Measurements from ENCODE around the gene MED20. TPM values are rescaled to one million over a fixed set of nuclear protein-coding genes. Genes with fewer than 3 reads are reported as not detected.
A peak's percentile ranks its signal among the peaks of the same experiment; 100 is the strongest.

The MED20 gene
- total and polyA plus RNA-seq, 2 of the 4 experiments (the other 2 are of a cell fraction) = 24.8 to 38.2 TPM

DNA sequence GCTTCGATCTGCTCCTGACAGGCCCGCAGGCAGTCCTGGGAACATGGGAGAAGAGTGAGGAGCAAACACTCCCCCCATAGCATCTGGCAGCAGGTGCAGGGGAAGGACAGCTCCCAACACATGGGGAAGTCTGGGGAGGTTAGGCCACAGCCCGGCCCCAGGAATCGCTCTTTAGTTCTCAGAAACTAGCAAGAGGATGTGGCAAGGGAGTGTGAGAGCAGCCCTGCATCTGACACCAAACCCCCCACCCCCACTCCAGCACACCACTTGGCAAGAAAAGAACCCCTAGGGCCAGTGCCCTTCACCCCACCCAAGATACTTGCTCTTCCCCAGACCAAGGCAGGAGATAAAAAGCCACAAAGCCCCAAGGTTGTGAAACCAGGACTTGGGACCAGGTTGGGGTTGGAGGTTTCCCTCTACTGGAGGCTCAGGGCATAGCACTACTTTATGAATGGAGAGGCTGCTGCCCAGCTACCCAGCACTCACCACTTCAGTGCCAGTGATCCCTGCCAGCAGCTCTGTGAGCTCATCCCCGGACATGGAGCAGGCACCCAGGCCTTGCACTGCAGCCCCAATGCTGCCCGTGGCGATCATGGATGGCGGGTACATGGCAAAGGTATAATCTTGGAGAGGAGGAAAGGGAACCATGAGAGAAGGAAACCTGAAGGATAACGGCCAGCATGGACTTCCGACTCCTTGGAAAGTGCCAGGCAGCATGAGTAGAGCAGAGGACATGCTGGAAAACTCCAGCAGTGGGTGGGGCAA is 15.3 kb upstream of the MED20 start:
- Histone ChIP-seq H4K5ac (ENCODE audit: low read depth, low read length) (no peak overlapping the region), H2BK120ac (ENCODE audit: low read depth, low read length) (no peak overlapping the region), H2BK15ac (ENCODE audit: low read depth, low read length) (no peak overlapping the region), H3K4me1 (ENCODE audit: control insufficient read depth, insufficient read depth, low read length) (peaks cover 26% of the 10 kb centered on the region), H2AFZ (replicated peaks; ENCODE audit: low read length, poor library complexity) (no peak overlapping the region), H3K36me3 (ENCODE audit: control insufficient read depth, insufficient read depth, low read length) (peaks cover 40% of the 10 kb centered on the region), H4K20me1 (ENCODE audit: insufficient read depth, low read length) (peaks cover 54% of the 10 kb centered on the region), H2BK5ac (ENCODE audit: low read depth, low read length, poor library complexity, severe bottlenecking) (no peak overlapping the region), H3K4me3 (ENCODE audit: insufficient read depth, low read depth, low read length) (no peak overlapping the region), H2AK9ac (replicated peaks; ENCODE audit: low read depth, low read length, poor library complexity) (peak overlapping the region; percentile 60), H3K9ac (ENCODE audit: low read depth, low read length) (no peak overlapping the region), H3K4ac (ENCODE audit: low read depth, low read length) (no peak overlapping the region), H3K27me3 (ENCODE audit: control insufficient read depth, insufficient read depth, low read length) (no peaks in the 10 kb centered on the region), H3K9me1 (ENCODE audit: insufficient read depth, low read length) (peaks cover 11% of the 10 kb centered on the region; the same call in 1 of the 2 replicates), H4K91ac (ENCODE audit: insufficient read depth, low read depth, low read length) (no peak overlapping the region), H3K18ac (ENCODE audit: low read depth, low read length) (no peak overlapping the region), H3K23ac (ENCODE audit: low read depth, low read length) (no peak overlapping the region), H2AK5ac (ENCODE audit: low read depth, low read length) (no peak overlapping the region; the same call in 1 of the 2 replicates), H3K56ac (ENCODE audit: extremely low read depth, insufficient read depth, low read length) (no peak overlapping the region), H3K14ac (replicated peaks; ENCODE audit: low read depth, low read length) (no peak overlapping the region), H3K4me2 (ENCODE audit: low read depth, low read length) (no peak overlapping the region), H4K8ac (ENCODE audit: low read depth in 2 of 2, low read length in 2 of 2) (no peak overlapping the region), H3K27ac (ENCODE audit: insufficient read depth, low read length) (peak overlapping the region; percentile 33; the same call in 1 of the 2 replicates), H2BK20ac (ENCODE audit: low read depth, low read length) (no peak overlapping the region), H3K79me1 (ENCODE audit: low read depth in 1 of 2, low read length in 2 of 2) (peaks cover 24 to 75% of the 10 kb centered on the region in 2 experiments), H3K9me3 (ENCODE audit: control insufficient read depth, insufficient read depth, low read length) (no peaks in the 10 kb centered on the region)
- peak; percentile 85 for DNase-seq
- no TSS peak for BruUV-seq (replicated peaks)
- intact Hi-C loops (cut with micrococcal nuclease) = loop anchor here (1.0 to 5.0 kb wide), 5 partner anchors 13 to 154 kb away; partner anchors contain the start of gene PRICKLE4
- CTCF ChIA-PET = interaction anchor here (0.9 to 1.0 kb wide), 3 partner anchors 9 to 110 kb away, joined by 3 read pairs; no protein-coding TSS in a partner anchor
- POLR2A ChIA-PET (ENCODE audit: unreplicated experiment) = no interaction called here
- in situ Hi-C loops (cut with MboI; ENCODE audit: low sequenced_read_pairs) = loop anchor here (5.0 to 10.0 kb wide), 2 partner anchors 106 to 151 kb away; partner anchors contain the start of genes PRICKLE4 and TOMM6
- dilution Hi-C loops (cut with HindIII; ENCODE audit: low sequenced_read_pairs, unreplicated experiment) = no loop called here
- WGBS, 2 experiments (ENCODE audit: extremely low coverage in 2 of 2, insufficient read length in 1 of 2) = no CpG with 5 or more reads among the region's 10 CpGs
- ATAC-seq (ENCODE audit: low read depth) = peak; percentile 70
- peak; percentile 94 for TF ChIP-seq CEBPB (IDR thresholded peaks at IDR 0.05; ENCODE audit: low read depth, low read length)
- no peak; the same call in 1 of the 2 replicates for TF ChIP-seq MAZ (IDR thresholded peaks at IDR 0.05; ENCODE audit: borderline replicate concordance, low read depth, low read length)
- TF ChIP-seq NFE2L2 (IDR thresholded peaks at IDR 0.05; ENCODE audit: low read depth, low read length) = no peak
- 0 out of 2 replicates have a peak, but pooled peaks have one; percentile 38 for TF ChIP-seq POLR2A (IDR thresholded peaks at IDR 0.05; ENCODE audit: low read depth, low read length)
- TF ChIP-seq FOS (IDR thresholded peaks at IDR 0.05; ENCODE audit: low read depth, low read length) = no peak
- no peak for TF ChIP-seq MXI1 (IDR thresholded peaks at IDR 0.05; ENCODE audit: borderline replicate concordance, low read depth, low read length)
- no peak for TF ChIP-seq ELK1 (IDR thresholded peaks at IDR 0.05; ENCODE audit: borderline replicate concordance, low read depth, low read length)
- no peak for TF ChIP-seq USF2 (IDR thresholded peaks at IDR 0.05; ENCODE audit: low read depth, low read length)
- TF ChIP-seq RCOR1 (IDR thresholded peaks at IDR 0.05; ENCODE audit: insufficient replicate concordance, low read length) = no peak
- TF ChIP-seq, protein P1, sequence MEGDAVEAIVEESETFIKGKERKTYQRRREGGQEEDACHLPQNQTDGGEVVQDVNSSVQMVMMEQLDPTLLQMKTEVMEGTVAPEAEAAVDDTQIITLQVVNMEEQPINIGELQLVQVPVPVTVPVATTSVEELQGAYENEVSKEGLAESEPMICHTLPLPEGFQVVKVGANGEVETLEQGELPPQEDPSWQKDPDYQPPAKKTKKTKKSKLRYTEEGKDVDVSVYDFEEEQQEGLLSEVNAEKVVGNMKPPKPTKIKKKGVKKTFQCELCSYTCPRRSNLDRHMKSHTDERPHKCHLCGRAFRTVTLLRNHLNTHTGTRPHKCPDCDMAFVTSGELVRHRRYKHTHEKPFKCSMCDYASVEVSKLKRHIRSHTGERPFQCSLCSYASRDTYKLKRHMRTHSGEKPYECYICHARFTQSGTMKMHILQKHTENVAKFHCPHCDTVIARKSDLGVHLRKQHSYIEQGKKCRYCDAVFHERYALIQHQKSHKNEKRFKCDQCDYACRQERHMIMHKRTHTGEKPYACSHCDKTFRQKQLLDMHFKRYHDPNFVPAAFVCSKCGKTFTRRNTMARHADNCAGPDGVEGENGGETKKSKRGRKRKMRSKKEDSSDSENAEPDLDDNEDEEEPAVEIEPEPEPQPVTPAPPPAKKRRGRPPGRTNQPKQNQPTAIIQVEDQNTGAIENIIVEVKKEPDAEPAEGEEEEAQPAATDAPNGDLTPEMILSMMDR (conservative IDR thresholded peaks at IDR 0.05; ENCODE audit: low read depth, low read length) = peak; percentile 92
- TF ChIP-seq CHD1 (IDR thresholded peaks at IDR 0.05; ENCODE audit: low read depth, low read length) = no peak
- TF ChIP-seq RAD21 (IDR thresholded peaks at IDR 0.05; ENCODE audit: low read length) = peak; percentile 79
- peak; percentile 83 for TF ChIP-seq SMC3 (IDR thresholded peaks at IDR 0.05; ENCODE audit: low read depth, low read length)
- TF ChIP-seq BHLHE40 (IDR thresholded peaks at IDR 0.05; ENCODE audit: low read depth, low read length) = peak; percentile 61; the same call in 1 of the 2 replicates
